Stimulated activated CD4-positive, alpha-beta T cell treated with anti-CD3 and anti-CD28 coated beads, Interleukin-12 subunit alpha, Interleukin-12 subunit beta, amount 100 ng/mL, for 48 hours (primary cell): ENCODE measurements around the gene LSM7.

Source experiments
- DNase-seq, 3 donors: peaks; one replicate each; pipeline ENCODE4 v3.0.0-alpha.2; 2020; ENCODE audit warnings: low read depth in 2 of 3, low spot score in 1 of 3

The LSM7 gene

DNA sequence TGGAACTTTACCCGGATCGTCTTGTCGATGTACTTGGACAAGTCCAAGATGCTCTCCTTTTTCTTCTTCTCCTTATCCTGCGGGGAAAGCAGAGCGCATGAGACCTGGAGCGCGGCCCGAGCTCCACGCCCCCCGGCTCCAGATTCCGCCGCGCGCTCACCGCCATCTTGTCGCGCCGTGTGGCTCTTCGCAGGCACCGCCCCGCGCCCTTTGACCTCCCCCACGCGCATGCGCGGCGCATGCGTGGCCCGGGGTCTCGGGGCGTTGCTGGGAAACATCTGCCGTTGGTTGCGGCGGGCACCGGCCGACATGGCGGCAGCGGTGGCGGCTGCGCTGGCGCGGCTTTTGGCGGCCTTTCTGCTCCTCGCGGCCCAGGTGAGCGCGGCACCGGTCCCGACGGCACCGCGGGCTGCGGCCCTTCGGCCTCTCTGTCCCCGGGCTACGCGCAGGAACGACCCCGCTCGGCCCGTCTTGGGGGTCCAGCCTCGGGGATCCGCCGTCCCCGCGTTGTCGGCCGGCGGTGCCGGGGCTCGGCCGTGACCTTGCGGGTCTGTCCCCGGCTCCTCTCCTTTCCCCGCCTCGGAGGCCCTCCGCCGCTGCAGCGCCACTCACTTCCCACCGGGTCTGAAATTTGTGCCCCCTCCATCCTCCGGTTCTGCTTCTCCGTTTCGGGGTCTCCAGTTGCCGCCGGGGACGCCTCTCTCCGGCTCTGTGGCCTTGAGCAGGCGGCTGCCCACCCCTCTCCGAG is at the start of gene LSM7, which contains the start of gene SPPL2B:
TSS of gene LSM7 (minus strand) at position 186 of the 748 bp plus-strand sequence. CDS start at position 166, 20 bp downstream.
TSS of gene SPPL2B (plus strand) at position 284 of the 748 bp plus-strand sequence. CDS start at position 310, 26 bp downstream.
- peak; percentile 83 to 90 (median 89) for DNase-seq

DNA sequence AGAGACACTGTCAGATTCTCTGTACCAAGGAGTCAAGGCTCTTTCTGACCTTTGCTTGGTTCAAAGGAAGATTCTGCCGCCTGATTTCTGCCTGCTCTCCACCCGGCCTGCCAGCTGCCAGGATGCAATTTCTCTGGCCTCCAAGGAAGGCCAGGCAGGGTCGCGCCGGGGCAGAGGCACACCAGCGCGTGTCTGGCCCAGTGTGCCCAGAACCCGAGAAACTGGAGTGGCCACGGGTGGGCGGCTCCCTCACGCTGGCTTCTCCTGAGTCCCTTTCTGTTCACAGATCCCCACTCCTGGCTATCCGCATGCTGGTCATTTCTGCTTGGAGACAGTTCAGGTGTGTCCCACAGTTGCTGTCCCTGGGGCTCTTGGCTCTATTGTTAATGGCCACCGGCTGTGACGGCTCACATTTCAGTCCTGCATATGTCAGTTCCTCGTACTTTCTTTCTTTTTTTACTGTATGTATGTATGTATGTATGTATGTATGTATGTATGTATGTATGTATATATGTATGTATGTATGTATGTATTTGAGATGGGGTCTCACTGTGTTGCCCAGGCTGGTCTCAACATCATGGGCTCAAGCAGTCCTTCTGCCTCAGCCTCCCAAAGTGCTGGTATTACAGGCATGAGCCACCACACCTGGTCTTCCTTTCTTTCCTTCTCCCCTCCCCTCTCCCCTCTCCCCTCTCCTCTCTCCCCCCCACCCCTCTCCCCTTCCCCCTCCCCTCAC is 48.6 kb upstream of the LSM7 start:
- no peak for DNase-seq

DNA sequence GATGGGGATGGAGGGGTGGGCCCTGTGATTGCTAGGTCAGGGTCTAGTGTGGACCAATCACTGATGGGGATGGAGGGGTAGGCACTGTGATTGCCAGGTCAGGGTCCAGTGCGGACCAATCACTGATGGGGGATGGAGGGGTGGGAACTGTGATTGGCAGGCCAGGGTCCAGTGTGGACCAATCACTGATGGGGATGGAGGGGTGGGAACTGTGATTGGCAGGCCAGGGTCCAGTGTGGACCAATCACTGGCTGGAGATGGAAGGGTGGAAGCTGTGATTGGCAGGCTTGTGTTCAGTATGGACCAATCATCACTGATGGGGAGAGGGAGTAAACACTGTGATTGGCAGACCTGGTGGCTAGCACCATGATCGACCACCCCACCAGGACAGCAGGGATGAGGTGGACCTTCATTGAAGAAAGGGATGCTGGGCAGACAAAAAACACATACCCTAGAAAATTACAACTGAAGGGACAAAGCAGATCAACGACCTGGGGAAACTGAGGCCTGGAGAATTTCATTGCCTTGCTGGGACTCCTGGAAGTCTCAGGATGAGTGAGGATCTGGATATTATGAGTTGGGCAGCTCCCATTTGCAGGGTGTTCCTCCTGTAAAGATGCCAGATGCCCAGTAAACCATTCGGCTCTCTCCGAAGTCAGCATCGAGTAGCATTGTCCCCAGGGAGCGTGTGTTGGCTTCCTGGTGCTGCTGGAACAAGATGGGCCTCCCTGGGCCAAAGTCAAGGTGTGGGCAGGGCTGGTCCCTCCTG is 47.2 kb upstream of the LSM7 start:
- DNase-seq: no peak

GRCh38 chr19:2374808-2375207 is 46.4 kb upstream of the LSM7 start:
- no peak for DNase-seq

- DNase-seq: no peak
These were observed 43.8 kb upstream of the LSM7 start for GRCh38 chr19:2372076-2372612.

DNA sequence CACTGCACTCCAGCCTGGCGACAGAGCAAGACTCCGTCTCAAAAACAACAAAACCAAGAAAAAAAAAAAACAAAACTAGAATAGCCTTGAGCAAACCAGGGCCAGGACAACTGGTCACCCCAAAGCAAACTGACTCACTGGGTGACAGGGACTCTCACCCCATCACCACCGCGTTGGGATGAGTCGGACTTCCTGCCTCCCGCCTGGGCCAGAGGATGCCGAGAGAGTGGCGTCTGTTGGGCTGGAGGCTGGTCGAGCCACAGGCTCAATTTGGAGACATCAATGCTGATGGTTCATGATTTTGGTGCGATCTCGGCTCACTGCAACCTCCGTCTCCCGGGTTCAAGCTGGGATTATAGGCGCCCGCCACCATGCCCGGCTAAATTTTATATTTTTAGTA is 43.3 kb upstream of the LSM7 start:
- DNase-seq: no peak

DNA sequence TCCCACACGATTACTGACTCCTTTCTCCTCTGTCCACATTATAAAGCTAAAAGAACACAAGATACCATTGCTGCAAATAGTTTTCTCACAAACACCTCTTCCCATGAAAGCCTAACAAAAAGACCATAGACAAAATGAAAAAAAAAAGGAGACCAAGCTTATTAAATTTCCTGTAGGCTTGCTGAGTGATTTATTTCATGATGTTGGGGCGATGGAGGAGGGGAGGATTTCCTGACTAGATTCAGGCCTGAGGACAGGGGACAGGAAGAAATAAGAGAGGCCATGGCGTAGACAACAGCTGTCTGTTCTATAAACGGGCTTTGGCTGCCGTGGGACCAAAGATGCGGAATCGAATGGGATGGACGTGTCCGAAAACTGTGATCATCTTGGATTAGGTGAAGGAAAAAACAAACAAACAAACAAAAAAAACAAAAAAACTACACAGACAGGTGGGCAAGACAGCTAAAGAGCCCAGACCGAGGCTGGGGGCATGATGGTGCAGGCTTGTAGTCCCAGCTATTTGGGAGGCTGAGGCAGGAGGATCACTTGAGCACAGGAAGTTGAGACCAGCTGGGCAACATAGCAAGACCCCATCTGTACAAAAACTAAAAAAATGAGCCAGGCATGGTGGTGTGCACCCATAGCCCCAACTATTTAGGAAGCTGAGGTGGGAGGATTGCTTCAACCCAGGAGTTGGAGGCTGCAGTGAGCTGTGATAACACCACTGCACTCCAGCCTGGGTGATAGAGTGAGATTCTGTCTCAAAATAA is 37.0 kb upstream of the LSM7 start:
- DNase-seq: no peak

GRCh38 chr19:2363419-2363818 is 35.0 kb upstream of the LSM7 start:
- DNase-seq: no peak

DNA sequence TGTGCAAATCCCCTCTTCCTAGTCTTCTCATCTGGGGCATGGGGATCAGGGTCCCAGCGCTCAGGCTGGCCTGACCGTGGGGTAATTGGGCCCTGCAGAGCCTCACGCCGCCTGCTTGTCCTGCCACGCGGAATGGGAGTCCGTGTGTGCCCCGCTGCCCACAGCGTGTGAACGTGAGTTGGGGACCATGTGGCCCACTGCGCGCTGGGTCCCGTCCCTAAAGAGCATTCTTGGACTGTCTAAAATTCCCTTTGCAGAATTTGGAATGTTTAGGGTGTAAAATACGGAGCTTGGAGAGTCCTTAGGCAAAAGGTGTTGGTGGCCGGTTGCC is 34.5 kb upstream of the LSM7 start:
- no peak for DNase-seq

- no peak for DNase-seq
These were observed 33.9 kb upstream of the LSM7 start for GRCh38 chr19:2362046-2362969.

DNA sequence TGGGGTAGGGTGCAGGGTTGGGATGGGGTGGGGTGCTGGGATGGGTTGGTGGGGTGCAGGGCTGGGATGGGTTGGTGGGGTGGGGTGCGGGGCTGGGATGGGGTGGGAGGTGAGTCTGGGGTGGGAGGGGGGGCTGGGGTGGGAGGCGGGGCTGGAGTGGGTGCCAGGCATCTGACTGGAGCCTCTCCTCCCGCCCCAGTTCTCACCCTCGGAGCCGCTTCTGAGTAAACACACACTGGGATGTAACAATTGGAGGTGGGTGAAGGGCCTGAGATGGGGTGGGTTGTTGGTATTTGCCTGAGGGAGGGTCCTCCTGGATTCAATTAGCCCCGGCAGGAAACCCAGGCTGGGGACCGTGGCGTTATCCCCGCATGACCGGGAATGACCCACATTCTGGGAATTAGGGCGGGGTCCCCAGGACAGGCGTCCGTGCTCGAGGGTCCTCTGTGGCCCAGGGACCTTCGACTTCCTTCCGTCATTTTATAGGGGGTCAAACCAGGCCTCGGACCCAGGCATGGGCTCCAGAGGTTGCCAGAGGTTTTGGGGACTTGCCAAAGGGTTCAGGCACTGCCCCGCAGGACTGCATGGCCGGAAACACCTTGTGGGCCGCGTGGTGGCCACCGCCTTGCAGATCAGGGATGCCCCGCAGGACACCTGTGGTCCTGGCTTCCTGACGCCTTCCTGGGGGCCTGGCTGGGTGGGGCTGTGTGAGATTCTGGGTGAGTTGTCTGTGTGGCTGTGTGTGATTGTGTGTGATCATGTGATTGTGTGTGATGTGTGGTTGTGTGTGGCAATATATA is 33.1 kb upstream of the LSM7 start:
- DNase-seq: no peak

- DNase-seq: no peak
These were observed 32.4 kb upstream of the LSM7 start for GRCh38 chr19:2360833-2361232.

GRCh38 chr19:2359992-2360685 is 31.8 kb upstream of the LSM7 start, which contains the start of gene TMPRSS9:
TSS of gene TMPRSS9 (plus strand) at chr19:2360265. CDS start at chr19:2389786, 29,521 bp downstream.
- no peak for DNase-seq

- DNase-seq: no peak
These were observed 30.3 kb upstream of the LSM7 start for GRCh38 chr19:2358548-2359173.

DNA sequence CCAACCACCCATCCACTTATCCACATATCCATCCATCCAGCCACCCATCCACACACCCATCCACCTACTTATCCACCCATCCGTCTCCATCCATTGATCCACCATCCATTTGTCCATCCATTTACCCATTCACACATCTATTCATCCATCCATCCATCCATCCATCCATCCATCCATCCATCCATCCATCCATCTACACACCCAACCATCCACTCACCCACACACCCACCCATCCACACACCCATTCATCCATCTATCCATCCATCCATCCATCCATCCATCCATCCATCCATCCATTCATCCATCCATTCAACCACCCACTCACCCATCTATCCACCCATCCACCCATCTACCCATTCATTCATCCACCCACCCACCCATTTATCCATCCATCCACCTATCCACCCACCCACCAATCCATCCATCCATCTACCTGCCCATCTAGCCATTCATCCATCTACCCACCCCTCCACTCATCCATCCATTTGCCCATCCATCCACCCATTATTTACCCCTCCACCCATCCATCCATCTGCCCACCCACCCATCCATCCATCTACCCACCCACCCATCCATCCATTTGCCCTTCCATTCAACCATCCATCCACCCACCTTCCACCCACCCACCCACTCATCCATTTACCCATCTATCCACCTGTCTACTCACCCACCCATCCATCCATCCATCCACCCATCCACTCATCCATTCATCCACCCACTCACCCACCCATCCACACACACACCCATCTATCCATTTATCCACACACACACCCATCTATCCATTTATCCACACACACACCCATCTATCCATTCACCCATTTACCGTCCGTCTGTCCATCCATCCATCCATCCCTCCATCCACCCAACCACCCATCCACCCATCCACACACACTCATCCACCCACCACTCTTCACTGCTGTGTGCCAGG is 29.2 kb upstream of the LSM7 start:
- DNase-seq: no peak

GRCh38 chr19:2356036-2356646 is 27.8 kb upstream of the LSM7 start:
- no peak for DNase-seq
